Stimulated activated CD4-positive, alpha-beta T cell treated with anti-CD3 and anti-CD28 coated beads, Interleukin-15, amount 100 ng/mL, for 48 hours (primary cell): ENCODE measurements around the gene RTN4R.

ENCODE experiments used
- DNase-seq, 2 donors: peaks; one replicate each; pipeline ENCODE4 v3.0.0-alpha.2; 2020; ENCODE audit warnings: low read depth in 2 of 2

The RTN4R gene

DNA sequence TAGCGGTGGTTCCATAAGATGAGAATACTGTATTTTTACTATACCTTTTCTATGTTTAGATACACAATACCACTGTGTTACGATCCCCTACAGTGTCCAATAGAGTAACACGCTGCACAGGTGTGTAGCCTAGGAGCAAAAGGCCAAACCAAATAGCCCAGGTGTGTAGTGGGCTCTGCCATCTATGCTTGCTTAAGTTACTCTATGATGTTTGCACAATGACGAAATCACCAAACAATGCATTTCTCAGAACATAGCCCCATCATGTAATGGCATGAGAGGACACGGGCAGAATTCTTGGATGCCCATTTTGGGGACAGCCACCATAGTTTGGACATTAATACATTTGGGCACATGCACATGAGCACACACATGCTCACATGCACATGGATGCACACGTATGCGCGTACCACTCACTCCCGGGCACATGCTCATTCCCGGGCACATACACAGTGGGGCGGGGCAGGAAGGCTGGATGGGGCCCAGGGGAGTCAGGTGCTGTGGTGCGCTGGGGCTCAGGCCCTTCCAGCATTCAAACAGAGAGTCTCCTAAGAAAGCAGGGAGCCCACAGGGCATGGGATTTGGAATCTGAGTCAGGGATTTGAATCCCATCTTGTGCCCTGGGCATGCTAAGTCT is 51.1 kb downstream of the RTN4R start:
- no peak for DNase-seq

DNA sequence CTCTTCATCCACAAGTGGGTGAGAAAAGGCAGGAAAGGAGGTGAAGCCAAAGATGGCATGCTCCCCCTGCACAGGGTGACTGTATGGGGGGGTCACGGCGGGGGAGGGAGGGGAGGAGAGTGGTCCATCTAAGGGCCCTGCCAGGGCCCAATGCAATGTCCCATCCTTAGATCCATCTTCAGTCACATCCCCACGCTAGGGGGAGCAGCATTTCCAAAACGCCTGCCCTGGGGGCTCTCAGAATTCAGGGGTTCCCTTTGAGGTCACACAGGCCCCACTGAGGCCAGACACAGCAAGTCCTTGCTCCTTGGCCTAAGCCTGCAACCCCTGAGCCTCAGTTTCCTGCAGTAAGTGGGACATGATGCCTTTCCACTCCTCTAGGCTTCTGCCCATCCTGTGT is 52.4 kb downstream of the RTN4R start:
- no peak for DNase-seq

DNA sequence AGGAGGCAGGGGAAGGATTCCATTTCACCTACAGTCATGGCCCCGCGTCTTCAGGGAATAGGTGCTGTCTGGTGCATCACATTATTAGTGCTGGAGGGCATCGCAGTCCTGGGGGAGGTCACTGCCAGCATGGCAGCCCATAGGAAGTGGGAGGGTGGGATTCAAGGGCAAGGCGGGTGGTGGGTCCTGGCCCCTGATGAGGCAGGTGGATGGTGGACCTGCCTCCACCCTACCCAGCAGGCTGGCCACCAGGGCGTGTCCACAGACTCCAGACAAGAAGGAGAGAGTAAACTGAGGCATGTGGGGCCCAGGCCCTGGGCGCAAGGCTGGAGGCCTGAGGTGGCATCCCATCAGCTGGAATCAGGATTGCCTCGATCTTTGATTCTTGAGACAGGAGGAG is 53.3 kb downstream of the RTN4R start:
- DNase-seq, result no peak

DNA sequence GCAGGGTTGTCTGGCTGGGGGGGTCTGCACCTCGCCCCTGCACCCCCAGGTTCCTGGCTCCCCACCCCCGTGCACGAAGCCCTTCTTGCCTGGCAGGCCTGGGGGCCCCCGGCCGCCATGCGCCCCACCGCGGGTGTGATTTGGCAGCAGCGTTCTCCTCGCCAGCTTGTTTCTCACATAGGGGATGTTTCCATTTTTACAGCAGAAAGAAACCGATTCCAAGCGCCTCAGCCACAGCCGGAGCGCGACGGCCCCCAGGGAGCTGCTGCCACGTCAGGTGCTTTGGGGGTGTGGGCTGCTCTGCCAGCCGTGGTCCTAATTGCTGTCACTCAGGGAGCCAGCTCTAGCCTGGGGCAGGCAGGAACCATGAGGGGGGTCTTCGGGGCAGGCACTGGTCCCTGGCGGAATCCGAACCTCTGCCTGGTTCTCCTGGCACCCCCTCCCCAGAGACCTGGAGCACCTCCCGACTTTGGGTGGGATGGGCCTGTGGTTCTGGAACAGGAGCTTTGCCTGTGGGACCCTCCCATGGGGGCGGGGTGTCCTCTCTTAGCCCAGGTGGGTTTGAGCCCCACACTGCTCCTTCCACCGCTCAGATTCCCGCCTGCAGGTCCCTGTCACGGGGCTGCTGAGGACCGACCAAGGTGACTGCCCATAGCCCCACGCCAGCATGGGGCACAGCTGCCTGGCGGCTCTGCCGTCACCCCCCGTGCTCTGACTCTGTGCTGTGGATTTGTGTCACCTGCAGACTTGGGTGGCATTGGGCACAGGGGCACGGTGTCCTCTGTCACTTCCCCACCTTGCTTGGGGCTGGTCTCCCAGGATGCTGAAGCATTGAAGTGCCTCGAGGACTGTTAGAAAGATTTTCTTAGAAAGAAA is 54.0 kb downstream of the RTN4R start:
- no peak for DNase-seq

DNA sequence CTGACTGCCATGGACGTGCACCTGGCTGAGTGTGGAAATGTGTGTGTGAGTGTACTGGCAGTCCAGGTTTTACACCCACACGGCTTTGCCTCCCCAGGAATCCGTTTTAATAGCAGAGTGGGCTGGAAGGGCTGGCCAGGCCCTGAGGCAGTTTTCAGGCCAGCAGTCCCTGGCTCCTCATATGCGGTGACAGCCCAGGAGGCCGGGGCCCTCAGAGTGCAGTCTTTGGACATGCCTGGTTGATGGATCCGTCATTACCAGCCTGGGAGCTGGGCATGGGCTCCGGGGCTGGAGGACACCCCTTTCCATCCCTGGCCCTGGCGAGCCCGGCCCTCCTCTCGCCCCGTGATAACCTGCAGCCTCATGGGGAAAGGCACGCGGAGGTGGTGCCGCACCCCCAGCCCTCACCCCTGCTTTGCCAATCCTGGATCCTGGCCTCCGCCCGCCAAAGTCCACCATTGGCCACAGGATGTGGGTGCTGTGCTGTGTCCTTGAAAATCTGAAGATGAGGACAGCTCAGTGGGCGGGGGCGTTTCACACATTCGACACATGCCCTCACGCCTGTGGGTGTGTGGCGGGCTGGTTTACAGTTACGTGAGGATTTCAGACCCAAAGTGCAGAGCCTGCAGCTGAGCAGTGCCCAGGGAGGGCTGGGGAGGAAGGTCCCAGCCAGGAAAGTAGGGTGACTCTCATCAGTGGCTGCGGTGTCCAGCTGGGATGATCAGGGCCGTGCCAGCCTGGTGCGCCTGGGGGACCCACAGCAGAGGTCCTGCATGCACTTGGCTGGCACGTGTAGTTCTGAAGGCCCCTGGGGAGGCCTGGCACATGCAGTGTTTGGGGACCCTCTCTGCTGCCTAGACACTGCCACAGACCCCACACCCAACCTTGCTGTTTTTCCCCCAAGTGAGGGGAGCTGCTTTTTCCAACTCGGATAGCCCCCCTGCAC is 55.1 kb downstream of the RTN4R start:
- DNase-seq, result no peak

DNA sequence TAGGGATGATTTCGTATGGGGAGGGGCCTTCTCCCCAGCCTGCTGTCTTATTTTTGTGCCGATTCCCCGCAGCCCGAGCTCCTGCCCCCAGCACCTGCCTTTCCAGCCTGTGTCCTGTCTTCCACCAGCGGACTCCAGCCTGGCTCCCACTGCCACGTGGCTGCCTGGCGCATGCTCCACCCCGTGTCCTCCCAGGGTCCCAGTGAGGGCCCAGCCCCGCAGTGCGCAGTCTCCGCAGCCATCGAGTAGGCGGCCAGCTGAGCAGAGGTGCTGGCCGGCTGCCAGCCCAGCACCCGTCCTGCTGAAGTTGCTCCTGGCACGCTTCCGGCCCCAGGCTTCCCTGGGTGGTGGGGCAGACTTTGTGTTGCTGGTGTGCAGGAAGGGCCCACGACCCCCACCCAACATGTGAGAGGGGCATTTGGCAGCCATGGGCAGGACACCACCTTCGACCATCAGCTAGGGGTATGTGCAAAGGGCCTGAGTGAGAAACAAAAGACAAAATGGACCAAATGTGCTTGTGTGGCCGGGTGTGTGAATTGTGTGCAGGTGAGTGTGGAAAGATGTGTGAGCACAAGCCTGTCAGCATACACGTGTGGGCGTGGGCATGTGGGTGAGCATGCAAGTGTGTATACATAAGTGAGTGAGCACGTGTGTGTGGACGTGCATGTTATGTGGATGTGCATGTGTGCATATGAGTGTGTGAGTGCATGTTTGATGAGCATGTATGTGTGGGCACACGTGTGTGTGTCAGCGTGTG is 55.9 kb downstream of the RTN4R start:
- no peak for DNase-seq

DNA sequence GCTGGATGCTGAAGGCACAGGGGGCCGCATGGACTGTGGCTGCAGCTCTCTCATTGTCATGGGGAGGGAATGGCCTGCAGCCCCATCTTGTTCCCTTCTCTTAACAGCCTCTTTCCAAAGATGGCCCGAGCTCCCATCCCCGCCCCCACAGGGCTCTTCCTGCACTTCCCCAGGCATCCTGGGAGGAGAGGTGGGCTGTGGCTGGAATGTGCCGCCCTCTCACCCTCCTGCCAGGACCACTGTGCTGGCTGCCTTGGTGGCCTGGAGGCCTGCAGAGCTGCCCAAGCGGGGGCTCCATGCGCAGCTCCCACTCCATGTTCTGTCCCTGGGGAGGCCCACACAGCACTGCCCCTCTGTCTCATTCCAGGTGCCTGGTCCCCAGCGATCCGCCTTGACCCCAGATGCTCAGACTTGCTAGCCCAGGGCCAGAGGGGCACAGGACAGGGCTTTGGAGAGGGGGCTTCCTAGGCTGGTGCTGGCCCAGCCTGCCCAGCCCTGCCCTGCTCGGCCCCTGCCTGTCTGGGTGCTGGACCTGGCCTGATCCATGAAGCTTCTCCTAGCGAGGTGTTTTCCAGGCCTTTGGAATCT is 56.6 kb downstream of the RTN4R start:
- DNase-seq, result no peak

DNA sequence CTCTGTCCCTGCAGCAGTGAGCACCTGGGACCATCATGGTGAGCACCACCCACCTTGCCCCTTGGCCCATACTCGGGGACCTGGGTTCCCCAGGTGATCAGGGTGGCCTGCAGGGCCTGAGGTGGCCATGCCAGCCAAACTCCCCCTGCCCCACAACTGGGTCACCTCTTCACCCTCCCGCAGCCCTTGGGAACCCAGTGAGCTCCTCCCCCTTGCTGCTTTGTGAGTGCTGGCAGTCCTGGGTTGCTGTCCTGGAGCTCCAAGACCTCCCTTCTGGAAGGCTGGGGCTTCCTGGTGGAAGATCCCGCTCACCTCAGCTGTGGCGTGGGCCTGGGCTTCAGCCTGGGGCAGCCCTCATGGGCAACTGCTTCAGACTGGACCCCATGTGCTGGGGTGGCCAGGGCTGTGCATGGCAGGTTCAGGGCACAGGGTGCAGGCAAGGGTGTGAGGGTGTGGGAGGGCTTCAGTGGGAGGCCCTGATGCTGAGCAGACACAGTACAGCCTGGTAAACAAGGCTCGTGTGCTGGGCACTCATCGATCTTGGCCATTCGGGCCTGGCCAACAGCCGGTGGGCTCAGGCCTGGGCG is 57.6 kb downstream of the RTN4R start:
- no peak for DNase-seq

DNA sequence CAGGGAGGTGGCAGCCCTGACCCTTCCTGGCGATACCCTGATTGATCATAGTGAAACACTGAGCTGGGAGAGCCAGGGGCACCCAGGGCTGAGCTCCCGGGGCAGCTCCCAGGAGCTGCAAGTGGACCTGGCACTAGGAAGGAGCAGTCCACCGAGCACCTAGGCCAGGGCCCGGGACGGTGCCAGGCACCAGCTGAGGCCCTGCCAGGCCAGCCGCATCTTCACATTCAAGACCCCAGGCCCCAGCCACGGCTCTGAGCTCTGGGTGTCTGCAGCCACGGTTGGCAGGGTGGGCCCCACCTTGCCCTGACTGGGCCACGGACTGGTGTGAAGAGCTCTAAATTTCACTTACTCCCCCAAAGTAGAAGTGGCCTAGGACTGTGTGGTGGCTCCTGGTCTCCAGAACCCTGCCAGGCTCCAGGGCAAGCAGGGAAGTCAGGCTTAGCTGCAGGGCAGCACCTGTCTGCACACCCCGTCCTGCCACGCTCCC is 58.3 kb downstream of the RTN4R start:
- DNase-seq, result no peak

DNA sequence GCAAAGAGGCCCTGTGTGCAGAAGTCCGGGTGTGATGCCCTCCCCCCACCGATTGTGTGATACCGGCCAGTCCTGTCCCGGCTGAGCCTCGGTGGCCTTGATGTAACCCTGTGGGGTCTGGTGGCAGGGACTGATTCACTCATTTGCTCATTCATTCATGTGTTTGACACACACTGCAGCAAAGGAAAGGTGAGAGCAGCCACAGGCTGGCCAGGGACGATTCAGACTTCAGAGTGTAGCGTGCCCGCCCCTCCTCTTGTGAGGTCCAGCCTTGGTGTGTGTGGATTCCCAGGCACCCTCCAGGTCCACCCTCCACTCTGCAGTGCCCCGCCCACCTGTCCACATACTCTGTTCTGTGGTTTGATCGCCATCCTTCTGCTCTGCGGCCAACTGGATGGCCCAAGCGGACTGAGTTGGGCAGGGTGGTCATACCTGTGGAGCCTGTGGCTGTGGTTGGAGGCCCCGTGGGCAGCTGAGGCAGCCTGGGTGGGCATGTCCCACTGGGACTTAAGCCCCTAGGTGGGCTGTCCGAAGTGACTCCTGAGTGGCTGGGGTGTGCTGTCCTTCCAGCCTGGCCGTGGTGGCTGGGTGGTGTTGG is 59.3 kb downstream of the RTN4R start:
- no peak for DNase-seq

DNA sequence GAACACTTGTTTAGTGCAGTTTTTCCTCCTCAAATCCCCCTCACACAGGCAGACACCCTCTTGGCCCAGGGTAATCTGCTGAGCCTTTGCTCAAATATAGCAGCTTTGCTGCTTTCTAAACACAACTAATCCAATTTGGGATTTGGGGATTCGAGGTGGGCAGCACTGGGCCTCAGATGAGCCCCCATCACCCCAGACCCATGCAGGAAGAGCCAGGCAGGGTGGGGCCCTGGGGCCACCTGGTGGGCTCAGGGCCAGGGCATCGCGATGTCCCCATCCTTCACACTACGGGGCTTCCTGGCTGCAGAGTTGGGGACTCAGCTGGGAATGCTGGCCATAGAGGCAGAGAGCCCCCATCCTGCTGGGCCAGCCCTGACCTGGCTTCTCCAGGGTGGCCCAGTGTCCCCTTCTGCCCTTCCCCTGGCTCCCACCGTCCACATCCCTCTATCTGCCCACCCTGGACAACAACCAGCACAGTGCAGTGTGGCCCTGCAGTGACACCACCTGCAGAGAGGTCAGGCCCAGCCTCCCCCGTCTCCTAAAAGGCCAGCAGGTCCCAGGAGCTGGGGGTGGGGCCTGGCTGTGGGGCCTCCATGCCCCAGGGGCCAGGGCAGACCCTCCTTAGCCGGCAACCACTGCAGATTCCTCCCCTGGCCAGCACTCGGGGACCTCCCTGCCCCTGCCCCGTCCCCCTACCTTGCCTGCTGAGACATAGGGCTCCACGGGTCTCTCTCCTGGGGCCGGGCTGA is 60.7 kb downstream of the RTN4R start:
- no peak for DNase-seq

DNA sequence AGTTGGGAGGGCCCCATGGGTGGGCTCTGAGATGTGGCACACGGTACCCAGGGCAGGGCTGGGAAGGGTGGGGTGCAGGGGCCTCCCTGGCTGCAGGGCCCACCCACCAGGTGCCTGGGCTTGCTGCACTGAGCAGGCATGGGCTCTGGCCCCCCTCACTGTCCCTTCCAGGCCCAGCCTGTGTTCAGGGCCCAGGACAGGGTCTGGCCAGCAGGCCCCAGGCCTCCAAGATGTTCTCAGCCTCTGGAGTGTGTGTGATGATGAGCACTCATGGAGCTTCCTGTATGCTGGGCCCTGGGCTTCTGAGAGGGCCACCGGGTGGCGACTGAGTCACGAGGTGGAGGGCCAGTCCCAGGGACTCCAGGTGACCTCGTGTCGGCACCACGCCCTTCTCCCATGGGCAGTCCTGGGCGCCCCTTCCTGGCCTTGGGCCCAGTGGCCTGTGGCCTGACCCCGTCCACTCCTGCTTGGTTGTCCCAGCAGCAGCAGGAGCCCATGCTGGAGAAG is 61.4 kb downstream of the RTN4R start:
- DNase-seq, result peak in 1 of 2 donors; percentile 13

DNA sequence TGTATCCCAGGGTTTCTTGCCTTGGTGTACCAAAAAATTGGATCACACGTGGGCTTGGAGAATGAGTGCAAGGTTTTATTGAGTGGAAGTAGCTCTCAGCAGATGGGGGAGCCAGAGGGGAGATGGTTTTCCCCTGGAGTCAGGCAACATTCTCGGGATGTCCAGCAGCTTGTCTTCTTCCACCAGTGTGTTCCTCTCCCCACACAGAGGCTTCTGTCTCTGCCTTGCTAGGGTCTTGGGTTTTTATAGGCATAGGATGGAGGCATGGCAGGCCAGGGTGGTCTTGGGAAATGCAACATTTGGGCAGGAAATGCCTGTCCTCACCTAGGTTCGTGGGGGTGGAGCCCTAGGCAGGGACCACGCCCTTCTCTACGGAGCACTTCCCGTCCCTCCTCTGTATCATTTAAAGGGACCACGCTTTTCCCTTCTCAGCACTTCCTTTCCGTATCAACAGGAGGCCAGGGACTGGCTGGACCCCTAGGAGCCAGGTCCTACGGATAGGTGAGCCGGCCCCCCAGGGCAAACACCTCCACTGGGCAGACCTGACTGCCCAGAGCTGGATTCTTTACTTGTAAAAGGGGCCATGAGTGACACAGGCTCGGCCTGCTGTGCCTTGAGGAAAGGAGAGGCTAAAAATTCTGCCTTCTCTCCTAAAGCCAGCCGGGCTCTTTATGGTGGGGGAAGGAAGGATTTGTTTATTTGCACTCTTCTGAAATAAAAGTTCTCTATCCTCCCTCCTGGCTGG is 62.0 kb downstream of the RTN4R start:
- DNase-seq, result peak; percentile 36 to 66

DNA sequence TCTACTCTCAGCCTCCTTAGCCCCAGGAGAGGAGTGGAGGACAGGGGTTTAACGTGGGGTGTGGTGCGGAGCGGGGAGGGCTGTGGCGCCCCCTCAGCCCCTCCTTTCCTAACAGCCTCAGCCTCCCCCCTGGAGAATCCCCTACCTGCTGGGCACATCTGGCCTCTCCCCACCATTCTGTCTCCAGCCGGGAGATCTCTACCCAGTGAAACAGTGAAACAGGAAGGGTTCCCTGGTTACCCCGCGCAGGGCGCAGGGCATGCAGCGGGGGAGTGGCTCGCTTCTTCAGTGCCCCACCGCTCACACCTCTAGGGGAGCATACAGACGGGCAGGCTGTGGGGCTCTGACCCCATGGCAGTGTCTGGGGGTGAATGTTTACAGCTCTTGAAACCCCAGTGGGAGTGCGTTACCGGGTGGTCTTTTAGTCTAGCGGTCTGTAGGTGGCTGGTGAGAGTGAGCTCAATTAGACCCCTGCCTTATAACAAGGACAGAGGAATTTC is 62.6 kb downstream of the RTN4R start:
- no peak for DNase-seq

DNA sequence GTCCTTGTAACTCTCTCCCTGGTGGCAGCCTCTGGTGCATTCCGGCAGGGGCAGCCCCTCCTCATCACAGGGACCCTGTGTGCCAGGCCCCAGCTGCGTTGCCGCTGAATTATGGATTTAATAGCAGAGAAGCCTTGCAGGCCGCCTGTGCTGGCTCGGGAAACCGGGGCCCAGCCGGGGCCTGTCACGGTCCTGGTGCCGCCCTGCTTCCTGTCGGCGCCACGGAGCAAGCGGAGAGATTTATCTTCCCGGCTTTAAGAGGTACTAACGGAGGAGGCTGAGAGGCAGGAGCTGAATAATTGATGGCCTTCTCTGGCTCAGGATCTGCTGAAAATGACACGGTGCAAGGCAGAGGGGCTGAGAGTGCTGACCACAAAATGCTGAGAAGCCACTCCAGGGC is 63.3 kb downstream of the RTN4R start:
- DNase-seq, result no peak

DNA sequence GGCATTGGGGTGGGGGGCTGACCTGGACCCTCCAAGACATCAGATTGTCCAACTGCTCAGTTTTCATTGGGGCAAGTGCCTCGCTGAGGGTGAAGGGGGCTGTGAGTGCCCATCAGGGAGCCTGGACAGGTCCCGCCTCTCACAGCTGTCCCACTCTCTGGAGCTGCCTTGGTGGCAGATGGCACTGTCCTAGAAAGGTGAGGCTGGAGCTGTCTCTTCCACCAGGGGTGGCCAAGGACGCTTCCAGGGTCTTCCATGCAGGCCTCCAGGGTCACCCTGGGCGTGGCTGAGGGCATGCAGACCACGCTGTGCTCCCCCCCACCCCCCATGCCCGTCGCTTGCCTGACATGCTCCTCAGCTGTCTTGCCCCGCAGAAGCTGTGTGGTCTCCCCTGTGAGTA is 63.8 kb downstream of the RTN4R start:
- DNase-seq, result no peak

DNA sequence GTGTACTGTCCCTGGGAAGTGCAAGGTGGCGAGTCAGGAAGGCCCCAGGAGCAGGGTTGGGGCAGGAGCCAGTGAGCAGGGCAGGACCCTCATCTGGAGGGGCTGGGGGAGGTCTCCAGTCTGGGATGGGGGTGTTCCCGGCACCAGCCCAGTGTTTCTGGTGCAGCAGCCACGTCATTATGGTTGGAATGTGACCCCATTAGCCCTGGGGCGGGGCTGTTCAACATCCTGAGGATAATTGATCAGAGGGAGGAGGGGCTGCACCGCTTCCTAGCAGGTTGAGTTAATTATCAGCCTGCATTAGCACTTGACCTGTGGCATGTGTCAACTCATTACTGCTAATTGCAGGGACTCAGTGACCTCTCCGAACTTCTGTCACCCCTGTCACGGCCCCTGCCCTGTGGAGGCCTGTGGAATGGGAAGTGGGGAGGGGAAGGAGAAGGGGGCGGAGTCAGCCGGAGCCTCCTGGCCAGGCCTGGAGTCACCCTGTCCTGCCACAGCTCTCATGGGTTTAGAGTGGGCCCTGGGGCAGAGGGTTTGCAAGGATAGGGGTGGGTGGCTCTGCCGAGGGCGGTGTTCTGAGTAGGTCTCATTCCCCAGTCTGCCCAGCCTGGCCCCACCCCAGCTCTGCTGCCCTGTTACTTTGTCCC is 64.4 kb downstream of the RTN4R start:
- no peak for DNase-seq

DNA sequence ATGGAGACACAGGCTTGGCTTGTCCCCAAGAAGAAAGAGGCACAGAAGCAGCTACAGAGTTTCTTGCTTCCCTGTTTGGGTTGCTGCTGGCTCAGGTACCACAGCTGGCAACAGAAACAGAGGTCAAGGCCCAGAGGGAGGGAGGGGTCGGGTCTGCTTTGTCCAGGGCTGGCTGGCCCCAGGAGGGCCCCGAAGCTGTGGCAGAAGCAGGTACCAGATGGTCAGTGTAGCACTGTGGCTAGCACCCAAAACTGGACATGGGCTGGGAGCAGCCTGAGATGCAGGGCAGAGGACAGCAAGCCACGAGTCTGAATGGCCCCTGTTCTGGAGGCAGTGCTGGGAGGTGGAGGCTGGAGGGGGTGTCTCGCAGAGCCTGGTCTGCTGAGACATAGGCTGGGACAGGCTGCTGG is 65.0 kb downstream of the RTN4R start:
- no peak for DNase-seq
